HG03520 (cell line): ENCODE results near the gene CFAP52.
A peak's percentile ranks its signal among the peaks of the same experiment; 100 is the strongest.
"Not testable (repeated sequence)": the region's sequence is repeated elsewhere in the genome, so short reads cannot be mapped to it uniquely, and the experiment has no call there.

Experiments used
- ATAC-seq: cut with Tn5 transposase; IDR thresholded peaks from one replicate; pipeline ENCODE4 v1.9.1; 2021; ENCODE audit warnings: mild to moderate bottlenecking, moderate library complexity; ENCODE audit not compliant: unreplicated experiment

CFAP52 gene

DNA sequence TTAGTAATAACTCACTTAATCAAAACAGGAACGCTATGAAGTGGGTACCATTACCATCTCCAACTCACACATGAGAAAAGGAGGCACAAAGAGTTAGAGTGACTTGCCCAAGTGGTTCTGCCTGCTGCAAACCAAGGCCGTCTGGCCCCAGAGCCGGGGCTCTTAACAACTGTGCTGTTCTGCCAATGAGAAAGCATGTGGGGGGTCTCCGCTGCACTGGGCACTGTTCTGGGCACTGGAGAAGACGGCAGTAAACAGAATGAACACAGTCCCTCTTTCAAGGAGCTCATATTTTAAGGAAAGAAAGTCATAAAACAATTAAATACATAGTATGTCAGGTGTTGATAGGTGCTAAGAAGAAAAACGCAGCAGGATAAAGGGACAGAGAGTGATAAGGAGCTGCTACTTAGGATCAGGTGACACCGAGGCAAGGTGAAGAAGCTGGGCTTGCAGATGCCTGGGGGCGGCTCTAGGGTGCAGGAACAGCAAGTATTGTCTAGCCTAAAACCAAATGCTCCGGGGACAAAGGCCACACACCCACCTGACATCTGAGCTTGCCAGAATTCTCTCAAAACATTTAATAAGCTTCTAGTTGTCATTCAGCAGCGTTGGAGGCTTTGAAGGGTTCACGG, 7.4 kb upstream of the CFAP52 start:
- no peak for ATAC-seq

DNA sequence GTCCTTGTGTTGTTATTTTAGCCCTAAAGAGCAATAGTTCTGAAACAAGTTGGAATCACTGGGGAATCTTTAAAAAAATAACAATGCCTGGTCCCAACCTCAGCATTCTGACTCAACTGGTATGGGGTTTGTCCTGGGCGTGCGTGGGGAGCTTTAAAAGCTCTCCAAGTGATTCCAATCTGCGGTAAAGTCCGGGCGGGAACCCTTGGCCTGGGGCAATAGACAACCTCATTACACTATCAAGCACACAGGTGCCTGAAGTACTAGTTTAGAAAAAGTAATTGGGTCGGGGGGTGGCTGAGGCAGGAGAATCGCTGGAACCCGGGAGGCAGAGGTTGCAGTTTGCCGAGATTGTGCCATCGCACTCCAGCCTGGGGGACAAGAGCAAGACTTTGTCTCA, 5.2 kb upstream of the CFAP52 start:
- no peak for ATAC-seq

DNA sequence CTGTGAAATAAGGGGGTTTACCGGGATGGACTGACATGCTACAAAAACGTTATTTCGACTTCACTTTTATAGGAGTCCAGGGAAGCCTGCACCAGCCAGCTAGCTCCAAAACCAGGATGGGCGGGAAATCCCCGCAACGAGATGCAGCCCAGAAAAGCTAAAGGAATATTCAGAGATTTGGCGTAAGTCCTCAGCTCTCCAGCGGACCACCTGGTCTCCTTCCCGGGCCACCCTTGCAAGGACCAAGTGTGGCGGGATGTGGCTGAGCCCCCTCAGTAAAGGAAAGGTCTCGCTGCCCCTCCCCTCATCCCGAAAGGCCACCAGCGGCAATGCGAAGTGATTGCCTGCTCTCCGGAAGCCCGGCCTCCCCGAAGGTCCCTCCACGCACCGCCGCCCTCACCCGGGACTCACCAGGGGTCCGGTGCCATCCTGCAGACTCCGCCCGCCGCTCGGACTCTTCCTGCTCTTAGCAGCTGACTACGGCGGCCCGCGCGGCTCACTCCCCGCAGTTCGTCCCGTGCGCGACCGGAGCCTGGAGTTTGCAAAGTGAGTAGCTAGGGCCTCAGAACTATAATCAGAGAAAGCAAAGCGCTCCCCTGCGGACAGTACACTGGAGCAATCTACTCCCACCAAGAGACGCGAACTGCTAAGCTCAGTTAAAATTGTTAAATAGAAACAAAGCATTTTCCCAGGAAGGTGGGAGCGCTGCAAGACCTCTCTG, 901 bp upstream of the CFAP52 start, which contains the start of gene STX8:
Gene STX8, minus strand, starts transcription at position 440 of the 721 bp plus-strand sequence. Its CDS starts 12 bp downstream, at position 428.
- peak; percentile 76 for ATAC-seq

DNA sequence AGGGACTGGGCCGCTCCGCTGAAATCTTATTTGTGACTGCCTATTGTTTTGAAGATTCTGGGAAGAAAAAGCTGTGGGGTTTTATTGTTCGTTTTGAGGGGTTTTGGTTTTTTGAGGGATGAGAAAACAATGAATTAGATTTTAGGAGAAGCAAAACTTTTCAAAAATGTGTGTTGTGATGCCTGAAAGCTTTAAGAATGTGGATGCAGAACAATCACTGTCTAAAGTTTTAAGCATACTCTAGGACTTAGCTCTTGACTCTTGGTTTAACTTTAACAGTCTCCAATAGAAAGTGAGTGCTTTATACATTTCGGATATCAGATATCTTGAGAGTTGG, 899 bp downstream of the CFAP52 start:
- no peak for ATAC-seq

DNA sequence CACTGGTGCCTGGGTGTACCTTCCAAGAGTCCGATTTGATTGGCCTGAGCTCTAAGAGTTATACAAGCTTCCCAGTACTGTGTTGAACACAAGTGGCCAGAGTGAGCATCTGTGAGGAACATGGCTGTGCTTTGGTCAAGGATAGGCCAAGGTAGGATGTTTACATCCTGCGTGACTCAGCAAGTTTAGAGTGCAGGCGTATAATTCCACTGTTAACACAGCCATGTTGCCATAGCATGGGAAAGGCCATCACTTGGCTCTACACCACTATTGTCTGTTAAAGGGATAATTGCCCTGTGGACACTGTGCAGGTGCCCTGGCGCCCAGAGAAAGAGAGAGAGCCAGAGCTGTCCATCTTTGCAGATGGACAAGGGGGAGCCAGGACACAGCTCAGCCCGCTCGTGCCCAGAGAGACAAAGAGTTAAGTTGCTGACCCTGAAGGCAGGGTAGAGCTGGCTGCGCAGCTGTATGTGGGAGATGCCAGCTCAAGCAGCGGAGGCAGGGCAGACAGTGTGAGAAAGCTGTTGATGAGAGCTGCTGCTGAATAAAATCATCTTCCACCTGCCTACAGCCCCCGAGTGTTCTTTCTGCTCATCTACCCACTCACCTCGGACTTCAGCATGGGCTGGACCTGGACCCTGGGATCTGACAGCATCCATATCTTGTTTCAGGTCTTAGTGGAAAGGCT, 11.7 kb downstream of the CFAP52 start:
- ATAC-seq, result no peak

DNA sequence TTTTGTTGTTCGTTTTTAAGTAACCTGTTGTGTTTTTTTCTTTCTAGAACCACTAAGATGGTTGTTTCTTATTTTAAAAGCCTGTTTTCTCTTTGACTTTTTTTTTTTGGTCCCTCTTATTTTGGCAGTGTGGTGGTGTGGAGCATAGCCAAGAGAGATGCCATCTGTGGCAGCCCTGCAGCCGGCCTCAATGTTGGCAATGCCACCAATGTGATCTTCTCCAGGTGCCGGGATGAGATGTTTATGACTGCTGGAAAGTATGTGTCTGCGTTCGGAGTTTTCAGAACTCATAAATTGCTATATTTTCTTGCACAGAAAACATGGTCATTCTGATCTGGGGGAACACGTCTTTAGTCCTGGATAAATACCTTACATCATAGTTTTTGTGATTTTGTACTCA, 17.6 kb downstream of the CFAP52 start:
- ATAC-seq, result no peak

DNA sequence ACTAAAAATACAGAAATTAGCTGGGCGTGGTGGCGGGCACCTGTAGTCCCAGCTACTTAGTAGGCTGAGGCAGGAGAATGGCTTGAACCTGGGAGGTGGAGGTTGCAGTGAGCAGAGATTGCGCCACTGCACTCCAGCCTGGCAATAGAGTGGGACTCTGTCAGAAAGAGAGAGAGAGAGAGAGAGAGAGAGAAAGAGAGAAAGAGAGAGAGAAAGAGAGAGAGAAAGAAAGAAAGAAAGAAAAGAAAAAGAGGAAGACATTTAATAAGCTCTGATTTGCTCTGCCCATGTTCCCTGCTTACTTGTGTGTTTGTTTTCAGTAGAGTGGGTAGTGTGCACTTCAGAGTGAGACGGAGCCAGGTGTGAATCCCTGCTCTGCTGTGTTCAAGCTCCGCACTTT, 21.2 kb downstream of the CFAP52 start:
- ATAC-seq, result not testable (repeated sequence)

DNA sequence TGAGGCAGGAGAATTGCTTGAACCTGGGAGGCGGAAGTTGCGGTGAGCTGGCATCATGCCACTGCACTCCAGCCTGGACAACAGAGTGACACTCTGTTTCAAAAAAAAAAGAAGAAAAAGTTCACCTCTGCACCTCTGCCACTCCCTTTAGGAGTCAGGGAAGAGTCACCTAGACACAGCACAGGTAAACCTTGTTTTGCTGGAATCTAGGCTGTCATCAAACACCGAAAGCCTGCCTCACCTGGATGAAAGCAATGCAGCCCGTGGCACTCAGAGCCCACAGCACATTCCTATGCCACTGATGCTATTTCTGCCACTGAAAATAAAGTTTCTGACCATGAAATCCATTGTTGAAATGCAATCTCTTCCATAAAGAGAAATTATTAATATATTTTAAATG, 22.2 kb downstream of the CFAP52 start:
- no peak for ATAC-seq

DNA sequence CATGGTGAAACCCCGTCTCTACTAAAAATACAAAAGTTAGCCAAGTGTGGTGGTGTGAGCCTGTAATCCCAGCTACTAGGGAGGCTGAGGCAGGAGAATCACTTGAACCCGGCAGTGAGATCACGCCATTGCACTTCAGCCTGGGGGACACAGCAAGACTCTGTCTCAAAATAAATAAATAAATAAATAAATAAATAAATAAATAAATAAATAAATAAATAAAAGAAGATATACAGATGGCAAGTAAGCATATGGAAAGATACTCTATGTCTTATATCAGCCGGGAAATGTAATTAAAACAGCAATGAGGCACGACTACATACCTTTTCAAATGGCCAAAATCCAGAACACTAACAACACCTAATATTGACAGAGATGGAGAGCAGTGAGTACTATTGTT, 28.1 kb downstream of the CFAP52 start:
- ATAC-seq, result not testable (repeated sequence)

DNA sequence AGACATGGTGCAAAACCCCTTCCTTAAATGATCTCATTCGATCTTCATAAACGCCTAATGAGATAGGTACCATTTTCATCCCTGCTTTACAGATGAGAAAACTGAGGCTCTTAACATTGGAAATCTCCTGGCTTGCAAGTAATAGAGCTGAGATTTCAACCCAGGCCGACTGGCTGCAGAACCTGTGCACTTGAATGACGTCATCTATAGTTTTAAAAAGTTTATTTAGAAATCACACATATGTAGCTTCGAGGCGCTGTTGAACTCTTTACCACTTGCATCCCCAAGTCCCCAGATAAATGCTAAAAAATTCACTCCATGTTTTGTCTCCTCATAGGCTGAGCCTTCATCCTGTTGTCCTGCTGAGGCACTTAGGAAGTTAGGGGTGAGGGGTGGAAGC, 30.0 kb downstream of the CFAP52 start:
- ATAC-seq, result no peak

DNA sequence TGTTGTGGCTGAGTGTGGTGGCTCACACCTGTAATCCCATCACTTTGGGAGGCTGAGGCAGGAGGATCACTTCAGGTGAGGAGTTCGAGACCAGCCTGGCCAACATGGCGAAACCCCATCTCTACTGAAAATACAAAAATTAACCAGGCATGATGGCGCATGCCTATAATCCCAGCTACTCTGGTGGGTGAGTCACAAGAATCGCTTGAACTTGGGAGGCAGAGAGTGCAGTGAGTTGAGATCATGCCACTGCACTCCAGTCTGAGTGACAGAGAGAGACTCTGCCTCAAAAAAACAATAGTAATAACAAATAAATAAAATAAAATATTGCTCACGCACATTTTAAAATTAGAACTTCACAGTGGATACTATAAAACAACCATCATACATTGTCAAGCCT, 30.6 kb downstream of the CFAP52 start:
- not testable (repeated sequence) for ATAC-seq

DNA sequence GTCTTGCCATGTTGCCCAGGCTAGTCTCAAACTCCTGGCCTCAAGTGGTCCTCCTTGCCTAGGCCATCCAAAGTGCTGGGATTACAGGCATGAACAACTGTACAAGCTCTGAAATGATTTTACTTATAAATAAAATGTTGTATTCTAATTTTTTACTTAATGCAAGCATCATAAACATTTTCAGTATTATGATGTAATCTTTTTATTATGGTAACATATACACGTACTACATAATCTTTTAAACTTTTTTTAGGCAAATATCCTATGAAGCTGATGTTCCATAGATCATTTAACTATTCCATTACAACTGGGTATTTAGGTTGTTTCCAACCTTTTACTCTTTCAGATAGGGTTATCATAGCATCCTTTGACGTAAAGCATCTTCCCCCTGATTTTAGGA, 35.1 kb downstream of the CFAP52 start:
- no peak for ATAC-seq

DNA sequence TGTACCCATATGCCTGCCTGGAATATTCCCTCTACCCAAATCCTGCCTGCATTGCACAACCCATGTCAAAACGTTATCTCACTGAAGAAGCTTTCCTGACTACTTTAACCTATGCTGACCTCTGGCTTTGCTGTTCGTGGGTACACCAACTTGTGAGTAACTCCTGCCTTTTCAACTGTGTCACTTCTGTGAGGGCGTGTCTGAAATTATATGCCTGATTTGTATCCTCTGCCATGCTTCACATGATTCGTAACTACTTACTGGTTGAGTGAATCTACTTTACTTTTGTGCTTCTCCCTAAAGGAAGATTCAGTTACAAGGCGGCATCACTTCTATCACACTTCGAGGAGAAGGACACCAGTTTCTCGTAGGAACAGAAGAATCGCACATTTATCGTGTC, 35.6 kb downstream of the CFAP52 start:
- no peak for ATAC-seq

DNA sequence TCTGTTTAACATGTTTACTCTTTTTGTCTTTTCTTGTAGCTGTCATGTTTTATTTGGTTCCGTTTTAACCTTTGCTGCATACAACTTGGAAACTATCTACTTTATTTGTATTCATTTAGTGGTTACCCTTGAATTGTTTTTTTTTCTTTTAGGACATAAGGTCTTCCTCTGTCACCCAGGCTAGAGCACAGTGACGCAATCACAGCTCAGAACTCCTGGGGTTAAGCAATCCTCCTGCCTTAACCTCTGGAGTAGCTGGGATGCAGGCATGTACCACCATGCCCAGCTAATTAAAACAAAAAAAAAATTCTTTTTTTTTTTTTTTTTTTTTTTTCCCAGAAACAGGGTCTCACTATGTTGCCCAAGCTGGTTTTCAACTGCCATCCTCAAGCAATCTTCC, 39.0 kb downstream of the CFAP52 start:
- no peak for ATAC-seq

DNA sequence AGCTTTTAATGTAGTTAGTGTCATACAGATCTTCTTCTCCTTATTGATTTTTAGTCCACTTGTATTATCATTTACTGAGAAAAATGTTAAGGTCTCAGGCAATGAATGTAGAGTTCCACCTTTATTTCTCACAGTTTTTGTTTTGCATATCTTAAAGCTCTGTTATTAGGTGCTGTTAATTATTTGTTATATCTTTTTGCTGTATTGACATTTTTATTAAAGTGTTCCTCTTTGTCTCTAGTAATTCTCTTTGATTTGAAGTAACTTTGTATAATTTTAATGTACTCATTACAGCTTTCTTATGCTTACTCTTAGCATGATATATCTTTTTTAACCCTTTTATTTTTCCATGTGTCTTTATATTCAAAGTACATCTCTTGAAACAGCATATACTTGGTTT, 46.5 kb downstream of the CFAP52 start:
- no peak for ATAC-seq

DNA sequence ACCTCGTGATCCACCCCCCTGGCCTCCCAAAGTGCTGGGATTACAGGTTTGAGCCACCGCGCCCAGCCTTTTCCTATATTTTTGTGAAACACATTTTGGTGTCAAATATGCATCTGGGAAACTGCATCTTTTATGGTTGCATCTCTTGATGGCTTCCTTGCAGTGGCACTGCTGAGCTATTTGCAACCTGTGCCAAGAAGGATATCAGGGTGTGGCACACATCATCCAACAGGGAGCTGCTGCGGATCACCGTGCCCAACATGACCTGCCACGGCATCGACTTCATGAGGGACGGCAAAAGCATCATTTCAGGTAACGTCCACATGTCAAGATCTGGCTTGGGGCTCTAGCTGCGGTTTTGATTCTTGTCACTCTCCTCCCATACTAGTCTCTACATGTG, 52.1 kb downstream of the CFAP52 start:
- ATAC-seq, result no peak

DNA sequence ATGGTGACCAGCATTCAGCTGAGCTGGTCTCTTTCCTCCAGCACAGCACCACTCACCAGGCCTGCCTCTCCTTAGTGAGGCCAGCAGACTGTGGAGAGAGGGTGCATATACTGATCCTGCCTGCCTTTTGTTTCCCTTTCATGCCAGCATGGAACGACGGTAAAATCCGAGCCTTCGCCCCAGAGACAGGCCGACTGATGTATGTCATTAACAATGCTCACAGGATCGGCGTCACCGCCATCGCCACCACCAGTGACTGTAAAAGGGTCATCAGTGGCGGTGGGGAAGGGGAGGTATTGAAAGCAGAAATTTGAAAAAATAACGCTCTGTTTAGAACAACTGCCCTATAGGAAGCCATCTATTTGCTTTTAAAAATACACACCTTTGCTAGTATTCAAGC, 56.3 kb downstream of the CFAP52 start:
- no peak for ATAC-seq

DNA sequence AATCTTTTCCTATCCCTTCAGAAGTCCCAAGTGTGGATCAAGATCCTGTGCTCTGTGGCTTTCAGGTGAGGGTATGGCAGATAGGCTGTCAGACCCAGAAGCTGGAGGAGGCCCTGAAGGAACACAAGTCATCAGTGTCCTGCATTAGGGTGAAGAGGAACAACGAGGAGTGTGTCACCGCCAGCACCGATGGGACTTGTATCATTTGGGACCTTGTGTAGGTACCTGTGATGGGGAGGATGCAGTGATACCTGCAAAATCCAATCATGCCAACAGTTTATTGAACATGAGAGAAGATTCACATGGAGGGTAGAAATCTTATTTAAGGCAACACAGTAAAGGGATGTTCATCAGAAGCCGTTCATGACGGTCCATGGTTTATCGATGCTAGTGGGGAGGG, 58.9 kb downstream of the CFAP52 start:
- ATAC-seq, result no peak

DNA sequence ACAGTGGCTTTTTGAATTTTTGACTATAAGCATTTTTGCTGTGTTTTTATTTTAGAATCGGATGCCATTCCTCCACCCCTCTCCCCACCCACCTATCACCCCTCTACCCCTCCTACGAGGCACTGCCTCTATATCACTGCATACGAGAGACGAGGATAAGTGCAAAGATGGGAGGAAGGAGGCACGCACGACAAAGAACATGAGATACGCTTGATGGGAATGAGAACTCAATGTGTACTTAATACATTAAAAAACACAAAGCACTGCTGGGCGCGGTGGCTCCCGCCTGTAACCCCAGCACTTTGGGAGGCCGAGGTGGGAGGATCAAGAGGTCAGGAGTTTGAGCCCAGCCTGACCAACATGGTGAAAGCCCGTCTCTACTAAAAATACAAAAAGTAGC, 60.1 kb downstream of the CFAP52 start:
- ATAC-seq, result no peak

DNA sequence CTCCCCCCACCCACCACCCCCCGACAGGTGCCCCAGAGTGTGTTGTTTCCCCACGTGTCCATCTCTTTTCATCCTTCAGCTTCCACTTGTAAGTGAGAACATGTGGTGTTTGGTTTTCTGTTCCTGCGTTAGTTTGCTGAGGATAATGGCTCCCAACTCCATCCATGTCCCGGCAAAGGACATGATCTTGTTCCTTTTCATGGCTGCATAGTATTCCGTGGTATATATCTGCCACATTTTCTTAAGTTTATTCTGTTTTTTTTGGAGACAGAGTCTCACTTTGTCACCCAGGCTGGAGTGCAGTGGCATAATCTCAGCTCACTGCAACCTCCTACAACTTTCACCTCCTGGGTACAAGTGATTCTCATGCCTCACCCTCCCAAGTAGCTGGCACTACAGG, 63.9 kb downstream of the CFAP52 start:
- not testable (repeated sequence) for ATAC-seq

DNA sequence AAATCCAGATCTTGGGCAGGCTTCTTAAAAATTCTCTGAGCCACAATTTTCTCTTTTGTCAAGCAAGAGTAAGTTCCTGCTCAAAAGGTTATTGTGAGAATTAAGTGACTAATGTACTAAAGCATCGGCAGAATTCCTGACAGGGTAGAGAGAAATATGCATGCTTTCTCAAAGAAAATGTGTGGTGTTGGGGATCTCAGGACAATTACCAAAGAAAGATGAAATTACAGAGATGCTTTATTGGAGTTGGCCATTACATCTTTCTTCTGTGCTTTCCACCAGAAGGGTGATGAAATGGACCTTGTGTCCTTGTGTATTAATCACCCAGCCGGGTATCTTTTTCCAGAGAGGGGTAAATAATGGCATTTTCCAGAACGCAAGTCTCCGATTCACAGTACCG, 67.2 kb downstream of the CFAP52 start:
- no peak for ATAC-seq
